GM18867 (cell line): Measurements from ENCODE around the gene CASZ1.

Experiments used
- ATAC-seq: cut with Tn5 transposase; IDR thresholded peaks from one replicate; pipeline ENCODE4 v1.9.1; 2021; ENCODE audit warnings: mild to moderate bottlenecking, moderate library complexity; ENCODE audit not compliant: unreplicated experiment

CASZ1 gene

GRCh38 chr1:10800778-10801177 is 4.3 kb upstream of the CASZ1 start:
- ATAC-seq, result no peak

- no peak for ATAC-seq
Observed at GRCh38 chr1:10799726-10800125, 3.3 kb upstream of the CASZ1 start.

GRCh38 chr1:10795276-10796021 is 997 bp downstream of the CASZ1 start:
- no peak for ATAC-seq

GRCh38 chr1:10794724-10795275 is 1.6 kb downstream of the CASZ1 start:
- ATAC-seq, result no peak

- ATAC-seq, result no peak
Observed at GRCh38 chr1:10793129-10793651, 3.3 kb downstream of the CASZ1 start.

- ATAC-seq, result no peak
Observed at GRCh38 chr1:10791105-10791951, 5.1 kb downstream of the CASZ1 start.

GRCh38 chr1:10789803-10790702 is 6.4 kb downstream of the CASZ1 start:
- ATAC-seq, result no peak

GRCh38 chr1:10789047-10789791 is 7.2 kb downstream of the CASZ1 start:
- ATAC-seq, result no peak

- no peak for ATAC-seq
Observed at GRCh38 chr1:10788592-10789006, 7.8 kb downstream of the CASZ1 start.

- ATAC-seq, result no peak
Observed at GRCh38 chr1:10787286-10787685, 9.2 kb downstream of the CASZ1 start.

GRCh38 chr1:10785728-10786638 is 10.5 kb downstream of the CASZ1 start:
- ATAC-seq, result no peak

GRCh38 chr1:10784998-10785727 is 11.3 kb downstream of the CASZ1 start:
- ATAC-seq, result no peak

- no peak for ATAC-seq
Observed at GRCh38 chr1:10782491-10783244, 13.8 kb downstream of the CASZ1 start.

- ATAC-seq, result no peak
Observed at GRCh38 chr1:10781137-10781536, 15.3 kb downstream of the CASZ1 start.

GRCh38 chr1:10779841-10780240 is 16.6 kb downstream of the CASZ1 start:
- ATAC-seq, result no peak

- ATAC-seq, result no peak
Observed at GRCh38 chr1:10779201-10779600, 17.2 kb downstream of the CASZ1 start.

GRCh38 chr1:10778640-10779039 is 17.8 kb downstream of the CASZ1 start:
- ATAC-seq, result no peak
